Measurements from ENCODE around the gene PTPN3.
"Not testable (repeated sequence)": the region's sequence is repeated elsewhere in the genome, so short reads cannot be mapped to it uniquely, and the experiment has no call there.

Gene PTPN3, protein sequence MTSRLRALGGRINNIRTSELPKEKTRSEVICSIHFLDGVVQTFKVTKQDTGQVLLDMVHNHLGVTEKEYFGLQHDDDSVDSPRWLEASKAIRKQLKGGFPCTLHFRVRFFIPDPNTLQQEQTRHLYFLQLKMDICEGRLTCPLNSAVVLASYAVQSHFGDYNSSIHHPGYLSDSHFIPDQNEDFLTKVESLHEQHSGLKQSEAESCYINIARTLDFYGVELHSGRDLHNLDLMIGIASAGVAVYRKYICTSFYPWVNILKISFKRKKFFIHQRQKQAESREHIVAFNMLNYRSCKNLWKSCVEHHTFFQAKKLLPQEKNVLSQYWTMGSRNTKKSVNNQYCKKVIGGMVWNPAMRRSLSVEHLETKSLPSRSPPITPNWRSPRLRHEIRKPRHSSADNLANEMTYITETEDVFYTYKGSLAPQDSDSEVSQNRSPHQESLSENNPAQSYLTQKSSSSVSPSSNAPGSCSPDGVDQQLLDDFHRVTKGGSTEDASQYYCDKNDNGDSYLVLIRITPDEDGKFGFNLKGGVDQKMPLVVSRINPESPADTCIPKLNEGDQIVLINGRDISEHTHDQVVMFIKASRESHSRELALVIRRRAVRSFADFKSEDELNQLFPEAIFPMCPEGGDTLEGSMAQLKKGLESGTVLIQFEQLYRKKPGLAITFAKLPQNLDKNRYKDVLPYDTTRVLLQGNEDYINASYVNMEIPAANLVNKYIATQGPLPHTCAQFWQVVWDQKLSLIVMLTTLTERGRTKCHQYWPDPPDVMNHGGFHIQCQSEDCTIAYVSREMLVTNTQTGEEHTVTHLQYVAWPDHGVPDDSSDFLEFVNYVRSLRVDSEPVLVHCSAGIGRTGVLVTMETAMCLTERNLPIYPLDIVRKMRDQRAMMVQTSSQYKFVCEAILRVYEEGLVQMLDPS

GRCh38 chr9:109498195-109499092 is at the start of gene PTPN3:
Gene PTPN3, minus strand, starts transcription at chr9:109498307. Its CDS starts 34,873 bp downstream, at chr9:109463434.
- no peak for DNase-seq

GRCh38 chr9:109544954-109545353 is 46.8 kb upstream of the PTPN3 start:
- DNase-seq, result not testable (repeated sequence)

- no peak for DNase-seq
These were observed 44.8 kb upstream of the PTPN3 start for GRCh38 chr9:109542922-109543321.

DNA sequence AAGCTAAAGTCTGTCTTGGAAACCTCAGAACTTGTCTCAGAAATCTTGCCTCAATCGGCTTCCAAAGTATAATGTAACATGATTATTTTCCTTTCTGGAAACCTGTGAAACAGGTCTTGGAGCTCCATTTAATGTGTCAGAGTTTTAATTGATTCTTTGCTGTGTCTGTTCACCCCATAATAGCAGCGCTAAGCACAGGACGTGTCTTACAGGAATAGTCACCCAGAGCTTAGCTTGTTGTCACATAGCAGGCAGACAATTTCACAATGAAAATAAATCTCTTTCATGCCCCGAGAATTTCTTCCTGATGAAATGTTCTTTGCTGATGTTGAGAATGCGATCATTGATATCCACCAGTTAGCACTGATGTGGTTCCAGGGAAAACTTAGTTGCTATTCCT is 40.2 kb upstream of the PTPN3 start:
- DNase-seq, result no peak

DNA sequence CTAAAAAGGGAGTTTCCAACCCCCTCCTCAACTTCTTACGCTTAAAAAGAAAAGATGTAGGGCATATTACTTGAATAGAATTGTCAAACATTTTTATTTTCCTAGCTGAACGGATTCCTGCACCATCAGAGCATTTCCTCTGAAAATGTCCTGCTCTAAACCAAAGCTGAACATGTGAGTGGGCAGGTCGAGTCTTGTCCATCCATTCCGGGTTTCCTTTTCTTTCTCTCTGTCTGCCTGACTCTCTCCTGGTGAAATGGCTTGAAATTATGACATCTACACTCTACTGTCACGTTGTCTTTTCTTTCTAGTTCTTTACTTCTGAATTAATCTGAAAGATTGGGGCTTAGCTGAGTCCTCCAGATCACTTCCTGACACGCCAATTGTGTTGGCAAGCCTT is 39.2 kb upstream of the PTPN3 start:
- no peak for DNase-seq

DNA sequence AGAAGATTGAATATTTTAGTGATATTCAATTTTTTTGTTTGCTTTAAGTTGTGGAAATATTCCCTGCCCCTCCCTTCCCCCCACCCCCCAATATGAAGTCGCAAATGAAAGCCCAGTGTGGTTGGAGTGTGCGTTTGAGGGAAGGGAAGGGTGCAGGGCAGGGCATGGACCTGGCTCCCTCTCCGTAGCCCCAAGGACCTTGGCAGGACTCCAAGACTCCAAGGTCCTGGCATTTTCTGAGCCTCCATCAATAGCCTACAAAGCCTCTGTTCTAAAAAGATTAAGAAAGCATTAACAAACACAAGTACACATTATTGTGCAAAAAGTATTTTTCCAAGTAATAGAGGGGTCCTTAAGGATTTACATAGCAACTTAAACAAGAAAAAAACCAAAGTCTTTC is 38.8 kb upstream of the PTPN3 start:
- DNase-seq, result no peak

- DNase-seq, result no peak
These were observed 37.3 kb upstream of the PTPN3 start for GRCh38 chr9:109535365-109535764.

DNA sequence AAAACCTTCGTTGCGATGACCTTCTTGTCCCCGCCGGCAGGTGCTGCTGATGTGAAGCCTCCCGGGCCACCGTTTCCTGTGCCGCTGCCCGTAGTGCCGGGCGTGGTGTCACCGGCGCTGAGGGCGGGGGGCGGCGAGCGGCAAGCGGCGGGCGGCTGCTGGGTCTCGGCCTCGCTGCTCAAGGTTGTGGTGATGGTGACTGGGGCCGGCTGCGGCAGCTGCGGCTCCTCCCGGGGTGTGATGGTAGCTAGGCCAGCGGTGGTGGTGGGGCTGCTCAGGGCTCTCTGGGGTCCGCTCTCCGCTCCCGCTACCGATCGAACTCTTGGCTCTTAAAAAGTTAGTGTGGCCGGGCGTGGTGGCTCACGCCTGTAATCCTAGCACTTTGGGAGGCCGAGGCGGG is 36.0 kb upstream of the PTPN3 start:
- no peak for DNase-seq

- DNase-seq, result not testable (repeated sequence)
These were observed 34.5 kb upstream of the PTPN3 start for GRCh38 chr9:109532652-109533051.

GRCh38 chr9:109522106-109522505 is 24.0 kb upstream of the PTPN3 start:
- no peak for DNase-seq

DNA sequence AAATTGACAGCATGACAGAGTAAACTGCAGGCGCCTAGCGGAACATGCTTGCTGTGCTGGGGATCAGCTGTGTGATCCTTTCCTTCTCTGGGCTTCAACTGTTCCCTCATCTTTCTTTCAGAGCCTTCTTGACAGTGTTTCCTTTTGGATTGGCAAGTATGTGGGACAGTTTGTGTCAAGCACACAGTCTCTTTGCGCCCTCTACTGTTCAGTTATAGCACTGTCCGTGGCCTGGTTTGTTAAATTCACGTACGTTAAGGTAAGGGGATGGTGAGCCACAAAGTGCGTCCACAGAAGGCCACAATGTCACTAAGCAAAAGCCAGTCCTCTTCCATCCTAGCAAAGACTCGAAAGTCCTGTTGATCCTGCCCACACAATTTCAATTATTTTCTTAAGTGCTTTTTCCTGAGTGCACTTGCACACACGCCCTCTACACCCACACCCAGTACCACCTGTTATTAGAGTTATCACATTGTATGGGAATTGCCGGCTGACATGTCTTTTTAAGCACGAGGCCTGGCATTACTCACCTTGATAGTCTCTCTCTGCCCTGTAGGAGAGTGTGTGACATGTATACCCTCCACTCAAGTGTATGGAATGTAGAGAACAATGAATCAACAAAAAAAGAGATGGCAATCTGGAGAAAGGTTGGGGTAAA is 22.5 kb upstream of the PTPN3 start:
- DNase-seq, result peak; percentile 64

DNA sequence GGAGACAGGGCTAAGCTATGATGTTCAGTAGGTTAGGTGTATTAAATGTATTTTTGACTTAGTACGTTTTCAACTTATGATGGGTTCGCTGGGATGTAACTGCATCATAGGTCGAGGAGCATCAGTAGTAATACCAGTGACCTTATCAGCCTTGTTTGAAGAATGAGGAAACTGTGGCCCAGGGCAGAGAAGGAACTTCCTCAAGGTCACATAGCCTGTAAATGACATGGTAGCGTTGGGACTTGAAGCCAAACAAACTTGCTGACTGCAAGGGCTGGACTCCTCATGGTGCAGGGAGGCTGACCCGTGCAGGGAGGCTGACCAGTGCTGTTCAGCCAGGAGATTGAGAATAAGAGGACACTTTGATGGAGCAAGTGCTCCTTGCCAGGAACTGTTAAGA is 21.3 kb upstream of the PTPN3 start:
- DNase-seq, result no peak

- no peak for DNase-seq
These were observed 20.7 kb upstream of the PTPN3 start for GRCh38 chr9:109518621-109519335.

GRCh38 chr9:109517901-109518377 is 19.8 kb upstream of the PTPN3 start:
- no peak for DNase-seq

DNA sequence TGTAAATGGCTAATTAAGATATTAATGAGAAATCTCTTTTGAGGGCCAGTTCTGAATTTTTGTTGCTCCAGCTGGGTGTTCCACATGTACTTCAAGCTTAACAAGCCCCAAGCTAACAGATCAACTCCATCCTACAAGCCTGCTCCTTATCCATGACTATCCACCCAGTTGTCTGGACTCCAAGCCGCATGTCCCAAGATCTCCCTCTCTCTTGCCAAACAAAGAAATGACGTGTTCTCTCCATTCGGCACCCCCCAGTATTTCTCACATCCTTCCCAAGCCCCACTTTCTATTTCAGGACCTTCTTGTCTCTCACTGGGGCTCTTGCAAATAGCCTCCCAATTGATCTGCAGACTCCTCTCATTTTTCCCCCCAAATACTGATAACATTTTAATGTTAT is 15.8 kb upstream of the PTPN3 start:
- no peak for DNase-seq

- no peak for DNase-seq
These were observed 14.2 kb upstream of the PTPN3 start for GRCh38 chr9:109512170-109512756.

GRCh38 chr9:109510506-109510905 is 12.4 kb upstream of the PTPN3 start:
- no peak for DNase-seq

DNA sequence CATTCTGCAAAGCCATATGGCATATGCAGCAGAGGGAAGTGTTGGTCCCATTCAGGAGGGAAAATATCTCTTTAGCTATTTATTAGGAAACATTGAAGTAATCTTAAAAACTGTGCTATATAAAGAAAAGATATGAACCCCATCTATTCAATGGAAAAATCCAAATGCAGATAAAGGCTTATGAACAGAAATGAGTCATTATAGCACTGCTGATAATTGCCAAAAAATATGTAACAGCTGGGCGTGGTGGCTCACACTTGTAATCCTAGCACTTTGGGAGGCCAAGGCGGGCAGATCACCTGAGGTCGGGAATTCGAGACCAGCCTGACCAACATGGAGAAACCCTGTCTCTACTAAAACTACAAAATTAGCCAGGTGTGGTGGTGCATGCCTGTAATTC is 11.9 kb upstream of the PTPN3 start:
- not testable (repeated sequence) for DNase-seq

DNA sequence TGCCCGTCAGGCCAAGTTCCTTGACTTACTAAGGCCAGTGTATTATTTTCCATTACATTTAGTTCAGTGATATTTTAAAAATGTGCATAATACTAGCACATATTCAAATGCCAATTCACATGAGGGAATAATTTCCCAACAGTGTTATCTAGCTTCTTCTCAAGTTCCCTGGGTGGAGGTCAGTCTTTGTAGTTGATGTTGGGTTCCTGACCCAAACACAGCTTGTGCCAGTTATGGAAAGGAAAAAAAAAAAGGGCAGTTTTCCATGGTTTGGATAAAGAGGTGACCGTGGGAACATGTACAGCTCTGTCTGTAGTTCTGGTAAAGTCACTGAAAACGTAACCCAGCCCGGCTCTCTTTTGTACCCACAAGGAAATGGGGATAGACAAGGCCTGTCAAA is 11.5 kb upstream of the PTPN3 start:
- no peak for DNase-seq

DNA sequence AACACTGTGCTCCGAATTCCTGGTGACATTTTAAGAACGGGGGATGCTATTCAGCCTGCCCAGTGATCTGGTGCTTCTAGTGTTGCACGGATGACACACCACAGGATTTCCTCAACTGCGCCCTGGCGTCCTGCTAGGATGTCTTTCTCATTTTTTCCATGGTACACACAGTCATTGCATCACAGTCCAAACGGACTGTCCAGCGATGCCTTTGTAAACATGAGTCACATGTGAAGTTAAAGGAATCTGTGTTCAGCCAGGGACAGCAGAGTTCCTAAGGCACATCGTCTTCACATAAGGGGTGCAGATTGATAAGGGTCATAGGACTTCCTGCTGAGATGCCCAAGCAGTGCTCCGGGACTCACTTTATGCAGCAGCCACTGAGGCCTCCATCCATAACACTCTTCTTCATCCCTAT is 9.3 kb upstream of the PTPN3 start:
- DNase-seq, result peak; percentile 43

- DNase-seq, result no peak
These were observed 8.1 kb upstream of the PTPN3 start for GRCh38 chr9:109506097-109506712.

Measured in fibroblast of skin of right biceps (primary cell).